Fibroblast of skin of scalp (primary cell): Measurements from ENCODE around the gene FAM234A.
"Not testable (repeated sequence)": the region's sequence is repeated elsewhere in the genome, so short reads cannot be mapped to it uniquely, and the experiment has no call there.

ENCODE experiments used
- DNase-seq: peaks from one replicate; pipeline ENCODE4 v3.0.0-alpha.2; 2013

Gene FAM234A

DNA sequence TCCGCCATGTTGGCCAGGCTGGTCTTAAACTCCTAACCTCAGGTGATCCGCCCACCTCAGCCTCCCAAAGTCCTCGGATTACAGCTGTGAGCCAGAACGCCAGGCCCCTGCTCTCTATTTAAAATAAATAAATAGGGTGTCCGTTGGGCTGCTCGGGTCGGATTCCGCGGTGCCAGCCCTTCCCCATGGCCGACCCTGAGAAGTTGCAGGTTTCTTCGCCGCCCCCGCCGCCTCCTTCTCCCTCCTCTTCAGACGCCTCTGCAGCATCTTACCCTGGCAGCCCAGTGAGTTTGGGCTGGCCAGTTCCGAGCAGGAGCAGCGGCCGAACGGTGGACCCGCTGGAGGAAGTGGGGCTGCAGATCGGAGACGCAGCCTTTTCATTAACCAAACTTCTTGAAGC is 3.7 kb upstream of the FAM234A start:
- no peak for DNase-seq

GRCh38 chr16:239948-240277 is 5.3 kb downstream of the FAM234A start:
- DNase-seq: no peak

DNA sequence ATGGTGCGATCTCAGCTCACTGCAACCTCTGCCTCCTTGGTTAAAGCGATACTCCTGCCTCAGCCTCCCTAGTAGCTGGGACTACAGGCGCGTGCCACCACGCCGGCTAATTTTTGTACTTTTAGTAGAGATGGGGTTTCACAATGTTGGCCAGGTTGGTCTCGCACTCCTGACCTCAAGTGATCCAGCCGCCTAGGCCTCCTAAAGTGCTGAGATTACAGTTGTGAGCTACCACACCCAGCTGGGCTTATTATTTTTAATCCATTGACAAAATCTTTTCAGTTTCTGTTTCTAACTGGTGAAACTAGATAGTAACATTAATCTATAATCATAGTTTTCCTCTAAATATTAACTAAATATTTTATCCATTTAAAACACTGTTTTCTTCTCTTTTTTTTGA is 5.9 kb downstream of the FAM234A start:
- DNase-seq: no peak

- no peak for DNase-seq
Measured at GRCh38 chr16:242281-242680, 7.7 kb downstream of the FAM234A start.

DNA sequence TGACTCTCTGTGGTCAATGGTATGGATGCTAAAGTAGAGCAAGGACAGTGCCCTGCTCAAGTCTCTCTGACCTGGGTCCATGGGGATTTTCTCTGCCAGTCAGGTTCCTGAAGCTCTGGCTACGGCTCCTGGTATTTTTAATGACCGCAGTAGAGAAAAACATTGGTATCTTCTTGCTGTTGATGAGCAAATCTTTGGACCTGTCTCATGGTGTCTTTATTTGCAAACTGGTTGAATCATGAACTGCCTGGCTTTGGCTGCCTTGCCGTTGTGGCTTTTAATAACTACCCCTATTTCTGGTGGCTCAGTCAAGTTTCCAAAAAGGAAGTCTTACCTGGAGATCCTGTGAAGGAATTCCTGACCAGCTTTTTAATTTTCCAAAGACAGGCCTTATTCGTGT is 8.7 kb downstream of the FAM234A start:
- no peak for DNase-seq

GRCh38 chr16:245105-245504 is 10.5 kb downstream of the FAM234A start:
- DNase-seq: no peak

- no peak for DNase-seq
Measured at GRCh38 chr16:247027-247426, 12.4 kb downstream of the FAM234A start.

DNA sequence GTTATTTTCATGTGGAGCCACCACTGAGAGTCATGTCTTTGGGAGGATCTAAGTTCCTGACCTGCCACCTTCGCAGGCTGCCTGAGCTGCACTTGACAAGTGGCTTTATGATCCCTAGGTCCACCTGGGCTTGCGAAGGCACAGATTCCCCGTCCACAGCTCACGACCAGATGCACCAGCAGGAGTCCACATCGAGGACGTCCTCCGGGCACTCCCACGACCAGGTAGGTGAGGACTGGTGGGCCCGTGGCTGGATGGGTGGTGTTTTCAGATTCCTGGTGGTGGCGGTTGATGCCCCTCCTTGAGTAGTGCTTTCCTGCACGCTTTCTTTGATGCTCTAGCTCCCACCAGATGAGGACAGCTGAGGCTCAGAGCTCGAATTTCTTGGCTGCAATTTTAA is 14.8 kb downstream of the FAM234A start:
- DNase-seq: no peak

DNA sequence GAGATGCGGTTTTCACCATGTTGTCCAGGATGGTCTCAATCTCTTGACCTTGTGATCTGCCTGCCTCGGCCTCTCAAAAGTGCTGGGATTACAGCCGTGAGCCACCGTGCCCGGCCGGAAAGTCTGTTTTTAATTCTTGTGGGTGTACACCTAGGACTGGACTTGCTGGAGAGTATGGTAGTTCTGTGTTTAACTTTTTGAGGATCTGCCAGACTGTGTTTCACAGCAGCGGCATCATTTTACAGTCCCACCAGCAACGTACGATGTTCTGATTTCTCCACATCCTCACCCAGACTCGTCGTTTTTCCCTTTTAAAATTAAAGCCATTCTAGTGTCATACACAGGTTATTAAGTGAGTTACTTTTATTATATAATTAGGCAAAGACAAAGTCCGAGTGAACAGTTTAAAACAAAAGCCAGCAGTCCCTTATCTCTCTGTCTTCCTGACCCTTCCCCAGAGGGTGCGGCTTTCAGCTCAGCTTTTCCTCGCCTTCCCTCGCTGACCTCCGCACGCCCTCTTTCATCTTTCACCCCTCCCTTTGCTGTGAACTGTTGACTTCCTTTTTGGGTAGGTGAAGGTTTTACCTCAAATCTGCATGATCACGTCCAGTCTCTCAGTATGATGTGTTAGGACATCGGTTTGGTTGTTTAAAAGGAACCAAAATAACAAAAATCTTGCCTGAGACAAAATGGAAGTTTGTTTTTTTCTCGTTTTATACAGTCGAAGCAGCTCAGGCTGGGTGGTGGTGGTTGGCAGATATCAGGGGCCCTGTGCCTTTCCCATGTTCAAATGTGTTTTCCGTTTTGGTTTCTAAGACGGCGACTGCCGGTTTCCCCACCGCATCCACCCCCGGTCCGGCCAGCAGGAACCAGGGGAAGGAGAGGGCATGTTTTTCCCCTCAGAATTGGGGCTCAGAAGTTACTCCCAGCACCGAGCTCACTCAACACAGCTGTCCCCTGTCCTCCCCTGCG is 18.0 kb downstream of the FAM234A start:
- no peak for DNase-seq

GRCh38 chr16:253833-254232 is 19.2 kb downstream of the FAM234A start:
- DNase-seq: no peak

- no peak for DNase-seq
Measured at GRCh38 chr16:254461-254860, 19.8 kb downstream of the FAM234A start.

GRCh38 chr16:255183-255582 is 20.6 kb downstream of the FAM234A start:
- no peak for DNase-seq

DNA sequence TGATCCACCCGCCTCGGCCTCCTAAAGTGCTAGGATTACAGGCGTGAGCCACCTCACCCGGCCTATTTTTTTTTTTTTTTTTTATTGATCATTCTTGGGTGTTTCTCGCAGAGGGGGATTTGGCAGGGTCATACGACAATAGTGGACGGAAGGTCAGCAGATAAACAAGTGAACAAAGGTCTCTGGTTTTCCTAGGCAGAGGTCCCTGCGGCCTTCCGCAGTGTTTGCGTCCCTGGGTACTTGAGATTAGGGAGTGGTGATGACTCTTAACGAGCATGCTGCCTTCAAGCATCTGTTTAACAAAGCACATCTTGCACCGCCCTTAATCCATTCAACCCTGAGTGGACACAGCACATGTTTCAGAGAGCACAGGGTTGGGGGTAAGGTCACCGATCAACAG is 23.5 kb downstream of the FAM234A start:
- DNase-seq: not testable (repeated sequence)

DNA sequence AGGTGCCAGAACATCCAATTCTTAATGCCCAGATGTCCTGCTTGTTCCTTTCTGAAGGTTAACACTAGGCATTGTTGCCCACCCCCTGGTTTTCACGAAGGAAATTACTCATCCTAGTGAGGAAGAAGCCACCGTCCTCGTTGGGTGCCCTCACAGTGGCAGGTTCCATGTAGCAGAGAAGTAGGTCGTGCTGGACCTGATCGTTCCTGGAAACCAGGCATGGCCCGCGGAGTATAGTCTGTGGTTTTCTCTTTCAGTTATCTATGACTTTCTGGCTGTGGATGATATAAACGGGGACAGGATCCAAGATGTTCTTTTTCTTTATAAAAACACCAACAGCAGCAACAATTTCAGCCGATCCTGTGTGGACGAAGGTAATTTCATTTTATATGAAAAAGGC is 24.6 kb downstream of the FAM234A start:
- DNase-seq: no peak

GRCh38 chr16:259814-260253 is 25.2 kb downstream of the FAM234A start:
- DNase-seq: no peak

- no peak for DNase-seq
Measured at GRCh38 chr16:260326-260725, 25.7 kb downstream of the FAM234A start.

DNA sequence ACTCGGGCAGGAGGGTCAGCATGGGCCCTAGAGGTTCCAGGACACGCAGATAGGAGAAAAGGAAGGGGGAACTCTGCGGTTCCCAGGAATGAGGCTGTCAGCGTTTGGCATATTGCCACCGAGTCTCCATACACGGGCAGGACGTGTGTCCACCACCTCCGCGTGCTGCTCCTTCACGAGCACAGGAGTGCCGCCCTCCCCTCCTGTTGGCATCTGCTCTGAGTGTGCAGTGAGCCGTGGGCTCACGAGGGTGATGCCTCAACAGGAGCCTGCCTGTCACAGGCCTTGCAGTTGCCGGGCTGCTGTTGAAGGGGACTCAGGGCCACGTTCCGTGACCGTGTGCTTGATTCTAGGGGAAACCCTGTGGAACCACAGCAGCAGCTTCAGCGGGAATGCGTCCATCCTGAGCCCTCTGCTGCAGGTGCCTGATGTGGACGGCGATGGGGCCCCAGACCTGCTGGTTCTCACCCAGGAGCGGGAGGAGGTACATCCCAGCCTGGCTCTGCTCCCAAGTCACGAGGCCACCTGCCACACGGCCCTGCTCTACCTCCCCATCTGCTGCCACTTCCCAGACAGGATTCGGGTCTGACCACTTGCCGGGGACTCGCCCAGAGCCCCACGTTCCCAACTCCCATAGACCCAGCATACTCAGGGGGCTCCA is 26.5 kb downstream of the FAM234A start:
- DNase-seq: no peak

DNA sequence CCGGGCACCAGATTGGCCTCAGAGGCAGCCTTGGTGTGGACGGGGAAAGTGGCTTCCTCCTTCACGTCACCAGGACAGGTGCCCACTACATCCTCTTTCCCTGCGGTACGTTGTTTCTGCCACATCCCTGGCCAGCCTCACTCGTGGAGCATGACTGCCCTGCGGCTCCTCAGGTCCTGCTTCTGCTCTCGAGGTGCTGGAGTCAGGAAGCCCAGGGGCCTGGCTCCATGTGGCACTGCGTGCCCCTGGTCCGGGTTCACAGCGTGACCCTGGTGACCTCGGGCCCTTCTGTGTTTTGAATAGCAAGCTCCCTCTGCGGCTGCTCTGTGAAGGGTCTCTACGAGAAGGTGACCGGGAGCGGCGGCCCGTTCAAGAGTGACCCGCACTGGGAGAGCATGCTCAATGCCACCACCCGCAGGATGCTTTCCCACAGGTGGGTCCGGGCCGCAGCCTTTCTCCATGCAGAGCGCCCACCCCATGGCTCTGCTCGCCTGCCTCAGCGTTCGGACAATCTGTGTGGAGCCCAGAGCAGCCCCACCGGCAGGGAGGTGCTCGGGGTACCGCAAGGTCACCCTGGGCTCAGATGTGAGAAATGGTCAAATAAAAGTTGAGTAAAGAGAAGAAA is 27.6 kb downstream of the FAM234A start:
- DNase-seq: no peak

DNA sequence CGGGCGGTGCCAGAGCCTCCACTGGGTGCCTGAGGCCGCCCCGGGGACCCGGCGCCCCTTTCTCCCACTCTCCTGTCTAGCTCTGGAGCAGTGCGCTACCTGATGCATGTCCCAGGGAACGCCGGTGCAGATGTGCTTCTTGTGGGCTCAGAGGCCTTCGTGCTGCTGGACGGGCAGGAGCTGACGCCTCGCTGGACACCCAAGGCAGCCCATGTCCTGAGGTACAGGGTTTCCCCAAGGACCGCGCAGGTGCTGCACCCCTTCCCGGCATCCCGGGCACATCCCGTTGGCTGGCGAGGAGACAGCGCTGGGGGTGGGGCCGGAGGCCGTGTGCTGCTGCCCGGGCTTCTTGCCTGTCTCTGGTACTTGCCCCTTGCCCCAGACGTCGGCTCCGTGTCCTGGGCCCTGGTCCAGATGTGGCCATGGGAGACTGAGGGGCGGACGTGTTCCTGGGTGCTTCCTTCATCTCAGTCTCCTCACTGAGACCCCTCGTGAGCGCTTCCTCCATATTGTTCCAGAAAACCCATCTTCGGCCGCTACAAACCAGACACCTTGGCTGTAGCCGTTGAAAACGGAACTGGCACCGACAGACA is 28.7 kb downstream of the FAM234A start:
- no peak for DNase-seq

DNA sequence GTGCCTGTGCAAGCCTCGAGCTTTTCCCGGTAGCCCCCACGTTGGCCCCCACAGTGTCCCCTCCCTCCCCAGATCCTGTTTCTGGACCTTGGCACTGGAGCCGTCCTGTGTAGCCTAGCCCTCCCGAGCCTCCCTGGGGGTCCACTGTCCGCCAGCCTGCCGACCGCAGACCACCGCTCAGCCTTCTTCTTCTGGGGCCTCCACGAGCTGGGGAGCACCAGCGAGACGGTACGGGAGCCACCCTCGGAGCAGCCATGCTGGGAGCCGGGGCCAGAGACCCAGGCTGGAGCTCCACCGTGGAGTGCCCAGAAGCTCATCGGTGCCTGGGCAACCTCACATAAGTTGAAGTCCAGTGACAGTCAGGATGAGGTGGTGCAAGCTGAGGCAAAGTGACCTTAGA is 29.3 kb downstream of the FAM234A start:
- no peak for DNase-seq

GRCh38 chr16:264440-264951 is 29.9 kb downstream of the FAM234A start:
- DNase-seq: no peak

GRCh38 chr16:265002-265529 is 30.4 kb downstream of the FAM234A start:
- DNase-seq: no peak

GRCh38 chr16:265711-266110 is 31.1 kb downstream of the FAM234A start:
- no peak for DNase-seq
